Measurements from ENCODE around the gene TOX3.

GRCh38 chr16:52408191-52408845, 138.6 kb downstream of the TOX3 start:
- TF ChIP-seq CTCF (IDR thresholded peaks at IDR 0.05) (no peak), EP300 (IDR thresholded peaks at IDR 0.05) (no peak), POLR2A (IDR thresholded peaks at IDR 0.05; ENCODE audit: low read depth) (no peak)
